ENCODE measurements around the gene ZNF324.

DNA sequence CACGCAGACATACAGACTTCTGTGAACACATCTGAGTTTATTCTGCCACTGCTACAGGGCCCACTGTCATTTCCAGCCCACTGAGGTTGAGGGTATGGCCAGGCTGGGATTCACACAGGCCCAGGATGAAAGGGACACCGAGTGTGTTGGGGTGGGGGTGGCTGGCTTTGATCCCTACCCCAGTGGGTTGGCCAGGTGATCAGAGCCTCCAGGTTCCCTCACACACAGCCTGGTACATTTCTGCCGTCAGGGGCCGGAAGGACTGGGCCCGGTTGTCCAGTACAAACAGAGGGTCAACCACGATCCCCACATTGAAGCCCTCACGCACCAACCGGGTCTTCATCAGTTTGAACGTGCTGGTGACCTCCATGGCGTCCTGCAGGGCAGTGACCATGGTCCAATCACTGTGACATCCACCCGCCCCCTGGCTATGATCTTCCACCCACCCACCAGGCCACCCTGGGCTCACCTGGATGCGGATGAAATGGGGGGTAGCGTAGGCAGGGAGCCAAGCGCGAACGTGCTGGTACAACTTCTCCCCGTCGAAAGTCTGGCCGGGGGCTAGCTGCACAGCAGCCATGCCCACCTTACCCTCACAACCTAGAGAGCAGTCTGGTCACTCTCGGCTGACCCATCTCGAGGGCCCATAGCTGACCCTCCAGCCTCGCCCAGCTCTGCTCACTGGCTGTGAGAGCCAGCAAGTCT lies 31.6 kb downstream of the ZNF324 start:
- TF ChIP-seq, protein P1, sequence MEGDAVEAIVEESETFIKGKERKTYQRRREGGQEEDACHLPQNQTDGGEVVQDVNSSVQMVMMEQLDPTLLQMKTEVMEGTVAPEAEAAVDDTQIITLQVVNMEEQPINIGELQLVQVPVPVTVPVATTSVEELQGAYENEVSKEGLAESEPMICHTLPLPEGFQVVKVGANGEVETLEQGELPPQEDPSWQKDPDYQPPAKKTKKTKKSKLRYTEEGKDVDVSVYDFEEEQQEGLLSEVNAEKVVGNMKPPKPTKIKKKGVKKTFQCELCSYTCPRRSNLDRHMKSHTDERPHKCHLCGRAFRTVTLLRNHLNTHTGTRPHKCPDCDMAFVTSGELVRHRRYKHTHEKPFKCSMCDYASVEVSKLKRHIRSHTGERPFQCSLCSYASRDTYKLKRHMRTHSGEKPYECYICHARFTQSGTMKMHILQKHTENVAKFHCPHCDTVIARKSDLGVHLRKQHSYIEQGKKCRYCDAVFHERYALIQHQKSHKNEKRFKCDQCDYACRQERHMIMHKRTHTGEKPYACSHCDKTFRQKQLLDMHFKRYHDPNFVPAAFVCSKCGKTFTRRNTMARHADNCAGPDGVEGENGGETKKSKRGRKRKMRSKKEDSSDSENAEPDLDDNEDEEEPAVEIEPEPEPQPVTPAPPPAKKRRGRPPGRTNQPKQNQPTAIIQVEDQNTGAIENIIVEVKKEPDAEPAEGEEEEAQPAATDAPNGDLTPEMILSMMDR (IDR thresholded peaks at IDR 0.05; ENCODE audit: low read depth, low read length, missing input control): no peak
- TF ChIP-seq GABPA (IDR thresholded peaks at IDR 0.05 in 1 of 2, conservative IDR thresholded peaks at IDR 0.05 in 1 of 2) (no peak), RAD21 (IDR thresholded peaks at IDR 0.05) (no peak), JUND (IDR thresholded peaks at IDR 0.05) (no peak), FOXA1 (IDR thresholded peaks at IDR 0.05) (no peak), HNF4A (conservative IDR thresholded peaks at IDR 0.05) (no peak)
- TF ChIP-seq, protein P2, sequence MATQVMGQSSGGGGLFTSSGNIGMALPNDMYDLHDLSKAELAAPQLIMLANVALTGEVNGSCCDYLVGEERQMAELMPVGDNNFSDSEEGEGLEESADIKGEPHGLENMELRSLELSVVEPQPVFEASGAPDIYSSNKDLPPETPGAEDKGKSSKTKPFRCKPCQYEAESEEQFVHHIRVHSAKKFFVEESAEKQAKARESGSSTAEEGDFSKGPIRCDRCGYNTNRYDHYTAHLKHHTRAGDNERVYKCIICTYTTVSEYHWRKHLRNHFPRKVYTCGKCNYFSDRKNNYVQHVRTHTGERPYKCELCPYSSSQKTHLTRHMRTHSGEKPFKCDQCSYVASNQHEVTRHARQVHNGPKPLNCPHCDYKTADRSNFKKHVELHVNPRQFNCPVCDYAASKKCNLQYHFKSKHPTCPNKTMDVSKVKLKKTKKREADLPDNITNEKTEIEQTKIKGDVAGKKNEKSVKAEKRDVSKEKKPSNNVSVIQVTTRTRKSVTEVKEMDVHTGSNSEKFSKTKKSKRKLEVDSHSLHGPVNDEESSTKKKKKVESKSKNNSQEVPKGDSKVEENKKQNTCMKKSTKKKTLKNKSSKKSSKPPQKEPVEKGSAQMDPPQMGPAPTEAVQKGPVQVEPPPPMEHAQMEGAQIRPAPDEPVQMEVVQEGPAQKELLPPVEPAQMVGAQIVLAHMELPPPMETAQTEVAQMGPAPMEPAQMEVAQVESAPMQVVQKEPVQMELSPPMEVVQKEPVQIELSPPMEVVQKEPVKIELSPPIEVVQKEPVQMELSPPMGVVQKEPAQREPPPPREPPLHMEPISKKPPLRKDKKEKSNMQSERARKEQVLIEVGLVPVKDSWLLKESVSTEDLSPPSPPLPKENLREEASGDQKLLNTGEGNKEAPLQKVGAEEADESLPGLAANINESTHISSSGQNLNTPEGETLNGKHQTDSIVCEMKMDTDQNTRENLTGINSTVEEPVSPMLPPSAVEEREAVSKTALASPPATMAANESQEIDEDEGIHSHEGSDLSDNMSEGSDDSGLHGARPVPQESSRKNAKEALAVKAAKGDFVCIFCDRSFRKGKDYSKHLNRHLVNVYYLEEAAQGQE (IDR thresholded peaks at IDR 0.05): no peak
- TF ChIP-seq, protein P3, sequence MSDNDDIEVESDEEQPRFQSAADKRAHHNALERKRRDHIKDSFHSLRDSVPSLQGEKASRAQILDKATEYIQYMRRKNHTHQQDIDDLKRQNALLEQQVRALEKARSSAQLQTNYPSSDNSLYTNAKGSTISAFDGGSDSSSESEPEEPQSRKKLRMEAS (IDR thresholded peaks at IDR 0.05): no peak

Data from liver (tissue), 3 donors.